Esophagus mucosa (tissue), 1 donor: Measurements from ENCODE around the gene SEC16A. TPM values are rescaled to one million over a fixed set of nuclear protein-coding genes. Genes with fewer than 3 reads are reported as not detected.
A peak's percentile ranks its signal among the peaks of the same experiment; 100 is the strongest.

Source experiments
- ATAC-seq: fragments of 200-7000 bp; cut with Tn5 transposase; one replicate; pipeline ENCODE4 v1.9.1; 2020
- total RNA-seq: library from RNA; stranded (reverse); gene quantifications from one replicate; pipeline ENCODE4 v1.2.4, GENCODE V29; 2023
- donor health status: DM: yes; HTN: yes; CAD: no.

SEC16A gene
- total RNA-seq, 1 donor from 2014 or later: 32.0 TPM

DNA sequence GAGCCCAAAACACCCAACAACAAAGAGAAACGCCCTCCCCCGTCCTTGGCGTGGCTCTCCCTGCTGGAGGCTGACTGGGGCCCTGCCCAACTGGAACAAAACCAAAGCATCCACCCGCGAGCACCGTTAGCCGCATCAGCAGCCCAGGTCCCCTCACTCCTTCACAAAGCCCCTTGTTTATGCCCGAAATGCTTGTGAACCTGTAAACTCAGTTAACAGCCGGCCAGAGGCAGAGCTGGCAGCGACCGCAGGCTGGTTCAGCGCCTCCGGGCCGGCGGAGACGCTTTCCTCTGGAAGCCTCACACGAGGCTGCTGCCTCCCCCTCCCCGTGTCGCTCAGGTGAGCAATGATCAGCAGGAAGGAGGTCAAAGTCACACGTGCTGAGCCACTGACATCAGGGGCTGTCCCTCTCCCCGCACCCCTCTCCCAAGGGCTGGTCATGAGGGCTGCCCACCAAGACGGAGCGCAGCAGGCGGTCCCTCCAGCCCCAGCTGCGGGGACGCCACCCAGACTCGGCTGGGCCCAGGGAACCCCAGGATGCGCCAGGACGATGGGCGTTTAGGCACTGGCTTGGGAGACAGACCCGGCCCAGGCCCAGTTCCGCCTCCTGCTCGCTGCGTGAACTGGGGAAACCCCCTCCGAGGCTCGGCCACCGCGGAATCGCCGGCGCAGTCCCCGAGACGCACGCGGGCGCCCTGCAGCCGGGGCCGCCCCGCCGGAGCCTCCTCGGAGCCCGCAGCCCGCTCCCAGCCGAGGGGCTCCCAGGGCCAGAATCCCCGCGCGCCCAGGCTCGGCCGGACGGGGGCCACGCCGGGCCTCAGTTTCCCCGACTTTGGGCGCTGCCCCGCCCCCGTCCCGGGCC lies 83.4 kb downstream of the SEC16A start:
- peak; percentile 23 for ATAC-seq

DNA sequence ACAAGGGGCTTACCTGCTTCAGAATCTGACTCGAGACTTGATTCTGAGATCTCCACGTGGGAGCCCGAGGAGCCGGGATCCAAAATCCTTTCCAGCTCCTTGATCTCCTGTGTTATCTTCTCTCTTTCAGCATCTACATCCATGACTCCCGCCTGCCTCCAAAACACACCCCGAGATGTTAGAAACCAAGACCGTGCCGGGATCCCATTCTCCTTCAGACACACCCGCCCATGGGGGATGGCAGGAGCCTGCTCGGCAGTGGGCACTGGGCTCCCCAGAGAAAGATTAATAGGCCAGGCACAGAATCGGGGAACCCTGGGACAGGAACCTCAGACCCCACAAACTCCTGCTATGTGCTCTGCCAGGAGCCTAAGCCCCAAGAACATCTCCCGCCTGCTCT lies 84.6 kb downstream of the SEC16A start:
- no peak for ATAC-seq

DNA sequence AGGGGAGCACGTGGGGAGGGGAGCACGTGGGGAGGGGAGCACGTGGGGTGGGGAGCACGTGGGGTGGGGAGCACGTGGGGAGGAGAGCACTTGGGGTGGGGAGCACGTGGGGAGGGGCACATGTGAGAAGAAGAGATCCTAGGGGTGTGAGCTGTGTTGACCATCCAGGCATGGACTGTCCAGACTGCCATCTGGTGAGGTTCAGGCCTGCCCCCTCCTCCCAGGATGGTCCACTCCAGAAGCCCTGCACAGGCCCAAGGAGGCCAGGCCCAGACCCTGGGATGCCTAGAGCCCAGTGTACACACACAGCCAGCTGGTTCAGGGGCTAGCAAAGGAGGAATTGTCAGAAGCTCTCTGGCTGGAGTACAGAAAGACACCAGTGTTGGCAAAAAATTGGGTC lies 85.2 kb downstream of the SEC16A start:
- ATAC-seq: no peak

DNA sequence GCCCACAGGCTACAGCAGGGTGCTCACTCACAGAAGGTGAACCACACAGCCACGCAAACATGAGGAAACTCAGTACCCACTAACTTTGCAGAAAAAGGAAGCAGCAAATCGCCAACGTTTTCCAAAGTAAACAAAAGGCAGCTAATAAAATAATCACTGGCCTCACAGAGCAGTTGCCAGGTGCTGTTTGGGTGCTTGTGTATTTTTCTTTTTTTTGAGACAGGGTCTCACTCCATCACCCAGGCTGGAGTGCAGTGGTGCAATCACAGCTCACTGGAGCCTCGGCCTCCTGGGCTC lies 86.7 kb downstream of the SEC16A start:
- ATAC-seq: no peak

DNA sequence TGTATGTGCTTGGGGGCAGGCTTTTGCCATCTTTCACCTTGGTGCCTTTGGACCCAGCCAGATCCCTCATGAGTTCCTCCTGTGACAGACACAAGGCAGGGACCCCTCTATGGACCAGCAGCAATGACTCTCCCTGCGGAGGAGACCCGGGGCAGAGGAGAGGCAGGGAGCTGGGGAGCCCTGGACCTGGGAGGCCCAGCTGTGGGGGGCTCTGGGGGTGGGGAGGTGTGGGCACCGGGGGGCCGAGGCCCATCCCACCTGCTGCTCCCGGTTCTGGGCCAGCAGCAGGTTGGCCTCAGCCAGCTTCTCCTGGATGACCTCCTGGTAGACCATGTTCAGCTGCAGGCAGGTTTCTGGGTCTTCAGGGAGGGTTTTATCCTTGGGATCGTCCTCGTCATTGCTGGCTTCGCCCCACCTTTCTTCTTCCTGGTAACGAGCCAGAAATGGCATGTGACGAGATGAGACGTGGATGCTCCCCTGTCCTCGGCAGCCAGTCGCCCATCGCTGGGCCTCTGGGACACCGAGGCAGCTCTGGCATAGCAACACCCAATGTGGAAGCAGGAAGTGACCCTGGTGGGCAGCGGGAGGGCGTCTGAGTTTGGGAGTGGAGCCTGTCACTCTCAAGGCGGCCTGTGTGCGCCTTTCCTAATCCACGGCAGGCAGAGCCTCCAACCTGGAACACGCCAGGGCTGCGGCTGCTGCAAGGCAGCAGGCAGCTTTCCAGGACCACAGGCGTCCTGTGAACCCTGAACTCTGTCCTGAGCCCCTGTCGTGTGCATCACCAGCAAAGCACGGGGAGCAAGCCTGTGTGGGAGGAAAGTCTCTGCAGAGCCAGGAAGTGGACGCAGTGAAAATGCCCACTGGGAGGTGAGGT lies 87.3 kb downstream of the SEC16A start:
- no peak for ATAC-seq

DNA sequence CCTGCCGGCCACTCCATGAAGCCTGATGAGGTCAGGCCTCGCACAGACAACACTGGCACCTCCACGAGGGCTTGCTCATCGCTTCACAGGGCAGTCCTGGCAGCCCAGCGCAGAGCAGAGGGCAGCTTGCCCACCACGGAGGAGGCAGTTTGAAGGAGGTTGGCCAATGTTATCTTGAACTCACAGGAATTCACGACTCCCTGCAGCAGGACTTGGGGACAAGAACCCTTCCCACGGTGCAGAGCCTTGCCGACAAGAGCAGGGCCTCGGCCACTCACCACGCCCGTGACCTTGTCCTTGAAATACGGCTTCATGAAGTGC lies 87.9 kb downstream of the SEC16A start:
- no peak for ATAC-seq

DNA sequence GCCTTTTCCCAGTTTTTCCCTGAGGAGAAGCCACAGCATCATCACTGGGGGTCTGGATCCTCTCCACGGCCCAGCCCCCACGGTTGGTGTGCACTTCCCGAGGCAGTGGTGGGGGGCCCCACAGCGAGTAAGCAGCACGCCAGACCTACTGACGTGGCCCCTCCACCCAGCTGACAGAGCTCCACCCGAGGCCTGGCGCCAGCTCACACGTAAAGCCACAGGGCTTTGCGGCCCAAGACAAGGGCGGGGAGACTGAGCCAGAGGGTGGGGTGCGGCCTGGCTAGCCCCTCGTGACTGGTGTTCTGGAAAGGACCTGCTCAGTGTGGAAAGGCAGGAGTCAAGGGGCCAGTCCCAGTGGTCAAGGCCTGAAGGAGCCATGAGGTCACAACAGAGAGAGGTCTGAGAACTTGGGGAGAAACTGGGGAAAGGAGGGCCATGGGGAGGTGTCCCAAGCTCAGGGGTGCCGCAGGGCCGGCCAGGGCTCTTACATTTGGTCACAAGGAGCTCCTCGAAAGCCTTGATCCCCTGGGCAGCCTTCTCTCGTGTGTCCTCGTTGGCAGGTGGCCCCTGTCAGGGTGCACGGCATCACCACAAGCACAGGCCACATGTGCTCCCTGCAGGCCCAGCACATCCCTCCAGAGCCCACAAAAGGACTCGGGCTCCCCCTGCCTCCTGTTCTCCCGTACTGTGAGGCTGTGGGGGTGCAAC lies 88.4 kb downstream of the SEC16A start:
- no peak for ATAC-seq

DNA sequence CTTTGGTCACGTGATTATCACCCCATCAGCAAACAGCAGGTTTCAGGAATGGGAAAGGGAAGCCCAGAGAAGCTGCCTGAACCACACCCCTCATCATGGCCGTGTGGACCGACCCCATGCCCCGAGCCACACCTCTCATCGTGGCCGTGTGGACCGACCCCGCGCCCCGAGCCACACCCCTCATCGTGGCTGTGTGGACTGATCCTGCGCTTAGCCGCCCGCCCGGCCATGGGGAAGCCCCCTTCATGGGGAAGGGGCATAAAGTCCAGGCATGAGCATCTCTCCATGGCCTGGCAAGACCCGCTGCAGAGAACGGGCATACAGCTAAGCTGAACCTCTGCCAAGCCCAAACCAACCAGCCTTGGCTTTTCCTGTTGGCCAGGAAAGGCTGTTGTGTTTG lies 89.3 kb downstream of the SEC16A start:
- ATAC-seq: no peak

DNA sequence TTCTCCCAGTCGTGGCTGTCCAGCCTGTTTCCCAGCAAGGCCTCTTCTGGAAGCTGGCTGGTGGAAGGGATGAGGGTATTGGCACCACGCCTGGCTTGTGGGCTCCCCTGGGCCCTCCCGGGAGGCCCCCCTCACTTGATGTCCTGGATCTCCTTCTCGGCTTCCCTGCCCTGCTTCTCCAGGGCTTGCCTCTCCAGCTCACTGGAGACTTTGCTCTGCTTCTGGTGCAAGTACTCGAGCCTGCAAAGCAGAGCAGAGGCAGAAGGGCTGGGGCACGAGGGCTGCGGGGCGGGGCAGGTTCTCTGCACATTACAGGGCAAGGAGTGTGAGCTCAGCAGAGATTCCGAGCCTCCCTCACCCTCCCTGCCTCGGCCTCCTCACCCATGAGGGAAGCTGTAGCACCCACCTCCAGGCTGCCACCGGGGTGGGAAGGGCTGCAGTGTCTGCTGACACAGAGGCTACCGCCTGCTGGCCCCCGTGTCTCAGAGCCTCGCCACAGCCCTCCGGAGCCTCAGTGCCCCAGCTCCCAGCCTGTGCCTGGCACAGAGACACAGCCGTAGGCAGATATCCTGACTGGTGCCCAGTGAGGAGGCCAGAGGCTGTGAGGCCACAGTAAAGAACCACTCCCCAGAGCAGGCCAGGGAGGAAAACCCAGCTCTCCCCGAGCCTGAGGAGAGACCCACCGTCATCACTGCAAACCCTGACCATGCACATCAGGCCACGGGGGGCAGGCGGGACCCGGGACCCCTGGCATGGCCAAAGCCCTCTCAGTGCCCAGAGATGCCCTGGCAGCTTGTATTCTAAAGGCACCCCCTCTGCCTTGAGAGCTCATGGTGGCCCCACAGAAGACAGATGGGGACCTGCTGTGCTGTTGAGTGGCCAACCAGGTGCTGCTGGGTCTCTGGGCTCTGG lies 90.0 kb downstream of the SEC16A start:
- no peak for ATAC-seq

DNA sequence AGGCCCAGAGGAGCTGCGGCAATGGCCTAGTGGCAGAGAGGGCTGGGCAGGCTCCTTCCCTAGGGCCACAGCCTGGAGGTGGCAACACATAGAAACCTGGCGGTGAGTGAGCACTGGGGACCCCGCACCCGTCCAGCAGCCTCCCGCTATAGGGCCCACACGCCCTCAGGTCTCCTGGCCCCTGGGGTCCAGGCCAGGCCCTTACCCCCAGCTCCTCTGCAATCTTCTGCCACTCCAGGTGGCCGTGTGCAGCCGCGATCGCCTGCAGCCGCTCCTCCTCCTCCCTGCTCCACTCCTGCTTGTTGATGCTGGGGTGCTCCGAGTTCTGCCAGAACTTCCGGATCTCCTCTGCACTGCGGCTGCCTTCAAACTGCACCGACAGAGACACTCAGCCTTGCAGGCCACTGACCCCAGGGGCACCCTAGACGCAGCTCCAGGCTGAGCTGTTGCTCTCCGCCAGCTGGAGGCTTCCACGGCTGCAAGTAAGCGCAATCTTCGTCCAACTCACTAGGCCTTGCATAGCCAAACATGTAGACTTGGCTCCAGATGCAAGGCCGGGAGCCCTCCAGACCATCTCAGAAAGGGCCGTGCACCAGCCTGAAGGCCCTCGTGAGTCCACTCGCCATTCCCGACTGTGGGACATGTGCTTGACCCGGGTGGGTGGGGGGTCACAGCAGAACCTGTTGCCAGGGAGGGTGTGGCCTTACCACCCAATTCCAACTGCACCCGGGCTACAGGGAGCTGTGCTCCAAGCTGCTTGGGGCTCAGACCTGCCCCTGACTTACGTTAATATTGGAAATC lies 90.9 kb downstream of the SEC16A start:
- no peak for ATAC-seq

Other genes starting within 250 kb of the SEC16A start
- 3.0 TPM for gene QSOX2, start 237.2 kb downstream of the SEC16A start, total RNA-seq
- gene CCDC187, start 178.9 kb downstream of the SEC16A start, total RNA-seq: not detected
- 1.2 TPM for gene GPSM1, start 155.5 kb downstream of the SEC16A start, total RNA-seq
- gene DNLZ, start 119.3 kb downstream of the SEC16A start, total RNA-seq: 12.1 TPM
- gene CARD9, start 109.4 kb downstream of the SEC16A start, total RNA-seq: 0.80 TPM
- gene SNAPC4, start 82.9 kb downstream of the SEC16A start, total RNA-seq: 3.7 TPM
- gene ENTR1, start 72.4 kb downstream of the SEC16A start, total RNA-seq: 22.8 TPM
- gene PMPCA, start 72.4 kb downstream of the SEC16A start, total RNA-seq: 29.4 TPM
- gene INPP5E, start 43.2 kb downstream of the SEC16A start, total RNA-seq: 5.7 TPM
- gene NOTCH1, start 63.0 kb upstream of the SEC16A start, total RNA-seq: 30.6 TPM
- gene EGFL7, start 179.9 kb upstream of the SEC16A start, total RNA-seq: 13.0 TPM
- 91.7 TPM for gene AGPAT2, start 204.4 kb upstream of the SEC16A start, total RNA-seq
- gene DIPK1B, start 229.5 kb upstream of the SEC16A start, total RNA-seq: 0.76 TPM